Transverse colon (tissue), 4 donors: Measurements from ENCODE around the gene CEP70.
"Not testable (repeated sequence)": the region's sequence is repeated elsewhere in the genome, so short reads cannot be mapped to it uniquely, and the experiment has no call there.

Experiments used
- CTCF ChIP-seq, 5 experiments: fragments of 200-600 bp in 3 of 5; fragments of 450-650 bp in 2 of 5; sonication (generic) in 3 of 5; IDR thresholded peaks; 1 replicate in 2 of 5; 2 replicates in 3 of 5; pipeline ENCODE4 v1.5.1; 2016 to 2017; ENCODE audit warnings: antibody characterized with exemption in 5 of 5, inconsistent platforms in 3 of 5, mild to moderate bottlenecking in 2 of 5, moderate library complexity in 1 of 5
- EP300 ChIP-seq: sonication (generic); formaldehyde crosslinking; IDR thresholded peaks from one replicate; pipeline ENCODE4 v1.6.1; 2017; ENCODE audit warnings: antibody characterized with exemption, low read depth
- POLR2A ChIP-seq: fragments of 450-650 bp; IDR thresholded peaks from one replicate; pipeline ENCODE4 v1.6.1; 2016; ENCODE audit warnings: antibody characterized with exemption, mild to moderate bottlenecking, moderate library complexity
- POLR2AphosphoS5 ChIP-seq, 3 donors: sonication (generic); formaldehyde crosslinking; IDR thresholded peaks; one replicate each; pipeline ENCODE4 v1.6.1; 2016; ENCODE audit warnings: antibody characterized with exemption in 3 of 3

- TF ChIP-seq POLR2A; CTCF (IDR thresholded peaks at IDR 0.05); POLR2AphosphoS5 (IDR thresholded peaks at IDR 0.05); EP300: not testable (repeated sequence)
Observed at GRCh38 chr3:138521445-138521844, 72.6 kb downstream of the CEP70 start.
